HG03175 (cell line): ENCODE measurements around the gene GLB1L2.
A peak's percentile ranks its signal among the peaks of the same experiment; 100 is the strongest.

Source experiments
- ATAC-seq: cut with Tn5 transposase; IDR thresholded peaks from one replicate; pipeline ENCODE4 v1.9.1; 2021; ENCODE audit warnings: mild to moderate bottlenecking, moderate library complexity; ENCODE audit not compliant: unreplicated experiment

GLB1L2 gene

GRCh38 chr11:134346976-134347350, 15.2 kb downstream of the GLB1L2 start:
- no peak for ATAC-seq

GRCh38 chr11:134347441-134347840, 15.7 kb downstream of the GLB1L2 start:
- no peak for ATAC-seq

GRCh38 chr11:134349109-134349801, 17.5 kb downstream of the GLB1L2 start:
- ATAC-seq: peak; percentile 57

- no peak for ATAC-seq
Measured at GRCh38 chr11:134349802-134350355, 18.1 kb downstream of the GLB1L2 start.

GRCh38 chr11:134350381-134350780, 18.6 kb downstream of the GLB1L2 start:
- ATAC-seq: peak; percentile 59

- ATAC-seq: no peak
Measured at GRCh38 chr11:134352111-134352510, 20.3 kb downstream of the GLB1L2 start.

- ATAC-seq: no peak
Measured at GRCh38 chr11:134355136-134355535, 23.3 kb downstream of the GLB1L2 start.

- no peak for ATAC-seq
Measured at GRCh38 chr11:134355656-134356055, 23.9 kb downstream of the GLB1L2 start.

- ATAC-seq: no peak
Measured at GRCh38 chr11:134356656-134357544, 25.1 kb downstream of the GLB1L2 start.

GRCh38 chr11:134357545-134357839, 25.7 kb downstream of the GLB1L2 start:
- no peak for ATAC-seq

GRCh38 chr11:134358165-134358855, 26.5 kb downstream of the GLB1L2 start:
- ATAC-seq: no peak

GRCh38 chr11:134358856-134359490, 27.2 kb downstream of the GLB1L2 start:
- no peak for ATAC-seq

GRCh38 chr11:134359646-134360045, 27.9 kb downstream of the GLB1L2 start:
- no peak for ATAC-seq

- ATAC-seq: peak; percentile 80
Measured at GRCh38 chr11:134360050-134360835, 28.5 kb downstream of the GLB1L2 start.

- ATAC-seq: no peak
Measured at GRCh38 chr11:134361661-134362060, 29.9 kb downstream of the GLB1L2 start.

- ATAC-seq: no peak
Measured at GRCh38 chr11:134362192-134362901, 30.6 kb downstream of the GLB1L2 start.

- no peak for ATAC-seq
Measured at GRCh38 chr11:134363161-134363560, 31.4 kb downstream of the GLB1L2 start.

- ATAC-seq: no peak
Measured at GRCh38 chr11:134363592-134363991, 31.8 kb downstream of the GLB1L2 start.

GRCh38 chr11:134364261-134364660, 32.5 kb downstream of the GLB1L2 start:
- no peak for ATAC-seq
